CD8-positive, alpha-beta memory T cell (primary cell): Measurements from ENCODE around the gene AAGAB. TPM values are rescaled to one million over a fixed set of nuclear protein-coding genes. Genes with fewer than 3 reads are reported as not detected.
"Not testable (repeated sequence)": the region's sequence is repeated elsewhere in the genome, so short reads cannot be mapped to it uniquely, and the experiment has no call there.

Experiments used
- CTCF ChIA-PET: fragments of 350-600 bp; sonication (Branson Sonifier 250); formaldehyde crosslinking; loops from one replicate; lab custom pipeline; 2021; ENCODE audit warnings: antibody characterized with exemption; lab: Charles Lee
- POLR2A ChIA-PET: fragments of 350-600 bp; sonication (Branson Sonifier 250); formaldehyde crosslinking; loops from one replicate; lab custom pipeline; 2021; ENCODE audit warnings: antibody characterized with exemption; lab: Charles Lee
- DNase-seq, 5 donors: peaks; one replicate each; pipeline versions ENCODE4 v3.0.0 to v3.0.0-alpha.2; 2020 to 2022; ENCODE audit warnings: mixed read lengths in 1 of 5
- H3K27ac ChIP-seq: one replicate; pipeline ENCODE4 v1.7.0; 2013; ENCODE audit warnings: low read depth, mild to moderate bottlenecking, low read length, moderate library complexity
- H3K27me3 ChIP-seq: 2 replicates; pipeline ENCODE4 v1.7.0; 2013; ENCODE audit warnings: low read length, mild to moderate bottlenecking; ENCODE audit not compliant: insufficient read depth, poor library complexity, severe bottlenecking
- H3K36me3 ChIP-seq: 2 replicates; pipeline ENCODE4 v1.7.0; 2013; ENCODE audit warnings: mild to moderate bottlenecking, low read length, moderate library complexity; ENCODE audit not compliant: insufficient read depth
- H3K4me1 ChIP-seq: 2 replicates; pipeline ENCODE4 v1.7.0; 2013; ENCODE audit warnings: mild to moderate bottlenecking, low read length, moderate library complexity; ENCODE audit not compliant: insufficient read depth
- H3K4me3 ChIP-seq: 2 replicates; pipeline ENCODE4 v1.7.0; 2013; ENCODE audit warnings: mild to moderate bottlenecking, low read length
- H3K9me3 ChIP-seq: 2 replicates; pipeline ENCODE4 v1.7.0; 2013; ENCODE audit warnings: mild to moderate bottlenecking, low read length
- H3K27ac Mint-ChIP-seq, 8 donors: one replicate each; pipeline ENCODE4 v1.8.0; 2020 to 2021; ENCODE audit warnings: mixed read lengths in 8 of 8, mild to moderate bottlenecking in 6 of 8, inconsistent platforms in 3 of 8, moderate library complexity in 3 of 8
- H3K27me3 Mint-ChIP-seq, 2 donors: one replicate each; pipeline ENCODE4 v1.8.0; 2020 to 2021; ENCODE audit warnings: mixed read lengths in 2 of 2, mild to moderate bottlenecking in 1 of 2, moderate library complexity in 1 of 2
- H3K36me3 Mint-ChIP-seq, 3 donors: one replicate each; pipeline ENCODE4 v1.8.0; 2020 to 2021; ENCODE audit warnings: mixed read lengths in 3 of 3, inconsistent platforms in 1 of 3, mild to moderate bottlenecking in 1 of 3
- H3K4me1 Mint-ChIP-seq, 3 donors: one replicate each; pipeline ENCODE4 v1.8.0; 2020 to 2021; ENCODE audit warnings: mixed read lengths in 3 of 3, inconsistent platforms in 1 of 3, mild to moderate bottlenecking in 1 of 3
- H3K4me3 Mint-ChIP-seq, 7 donors: one replicate each; pipeline ENCODE4 v1.8.0; 2020 to 2021; ENCODE audit warnings: mixed read lengths in 7 of 7, mild to moderate bottlenecking in 6 of 7, moderate library complexity in 4 of 7, inconsistent platforms in 2 of 7
- H3K9me3 Mint-ChIP-seq, 5 donors: one replicate each; pipeline ENCODE4 v1.8.0; 2020 to 2022; ENCODE audit warnings: mixed read lengths in 5 of 5, mild to moderate bottlenecking in 3 of 5, moderate library complexity in 2 of 5, inconsistent platforms in 1 of 5
- polyA plus RNA-seq: library from polyadenylated mRNA; unstranded; fragments of 300-500 nt; fragmentation: Illumina TruSeq; gene quantifications from one replicate; pipeline ENCODE4 v1.2.3, GENCODE V29; 2021
- total RNA-seq, 2 experiments: library from RNA; stranded (reverse); gene quantifications; one replicate each; pipeline ENCODE4 v1.2.3, GENCODE V29; 2021

The AAGAB gene
- total RNA-seq (10 to 100 TPM; 66.6 to 76.1 TPM), polyA plus RNA-seq (53.9 TPM)

GRCh38 chr15:67254238-67255175 lies at the start of gene AAGAB, which contains the start of gene IQCH:
AAGAB (minus strand) TSS chr15:67254661; CDS start chr15:67254631, 30 bp downstream.
IQCH (plus strand) TSS chr15:67254786; CDS start chr15:67254897, 111 bp downstream.
- peak within 1 kb of the TSS; percentile 85 for H3K4me3 ChIP-seq
- no peaks in the 10 kb centered on the region for H3K27me3 Mint-ChIP-seq
- ChIA-PET CTCF (interaction anchor here (1.0 to 1.2 kb wide), 2 partner anchors 14 to 120 kb away, joined by 3 to 6 read pairs; no protein-coding TSS in a partner anchor), POLR2A (interaction anchor here (0.6 to 1.3 kb wide), 2 partner anchors 14 to 15 kb away, joined by 3 to 5 read pairs; no protein-coding TSS in a partner anchor)
- H3K4me1 ChIP-seq: peaks cover 16% of the 10 kb centered on the region
- peaks cover 39 to 56% (median 53%) of the 10 kb centered on the region in 3 donors for H3K4me1 Mint-ChIP-seq
- H3K4me3 Mint-ChIP-seq: peak within 1 kb of the TSS; percentile 93 to 99 (median 95)
- H3K27ac Mint-ChIP-seq: peak within 1 kb of the TSS; percentile 82 to 99 (median 94)
- no peaks in the 10 kb centered on the region for H3K9me3 Mint-ChIP-seq
- H3K27ac ChIP-seq: peak within 1 kb of the TSS; percentile 91
- H3K36me3 ChIP-seq: no peaks in the 10 kb centered on the region
- H3K9me3 ChIP-seq: no peaks in the 10 kb centered on the region
- peaks cover 0 to 12% (median 3%) of the 10 kb centered on the region in 3 donors for H3K36me3 Mint-ChIP-seq
- H3K27me3 ChIP-seq: no peaks in the 10 kb centered on the region
- DNase-seq: peak; percentile 93 to 98 (median 96)

GRCh38 chr15:67303490-67304363 lies 49.3 kb upstream of the AAGAB start:
- POLR2A ChIA-PET: no interaction called here
- no peaks in the 10 kb centered on the region for H3K27me3 Mint-ChIP-seq

GRCh38 chr15:67300266-67301025 lies 46.0 kb upstream of the AAGAB start:
- H3K27ac Mint-ChIP-seq: peak overlapping the region in 1 of 8 donors; percentile 24
- DNase-seq: no peak

More at GRCh38 chr15:67303490-67304363, 49.3 kb upstream of the AAGAB start:
- no peak overlapping the region for H3K27ac ChIP-seq
- Mint-ChIP-seq H3K36me3 (no peaks in the 10 kb centered on the region), H3K4me3 (no peak overlapping the region), H3K27ac (peak overlapping the region in 1 of 8 donors; percentile 29), H3K9me3 (no peaks in the 10 kb centered on the region), H3K4me1 (no peaks in the 10 kb centered on the region)
- no peaks in the 10 kb centered on the region for H3K9me3 ChIP-seq
- H3K4me3 ChIP-seq: no peak overlapping the region
- no peaks in the 10 kb centered on the region for H3K27me3 ChIP-seq
- CTCF ChIA-PET: interaction anchor here (0.7 to 3.7 kb wide), 9 partner anchors 9 to 362 kb away, joined by 3 to 42 read pairs (median 5); no protein-coding TSS in a partner anchor
- H3K4me1 ChIP-seq: no peaks in the 10 kb centered on the region
- peak in 4 of 5 donors; percentile 7 to 47 (median 37) for DNase-seq
- no peaks in the 10 kb centered on the region for H3K36me3 ChIP-seq

GRCh38 chr15:67296684-67297083 lies 42.2 kb upstream of the AAGAB start:
- POLR2A ChIA-PET: interaction anchor here (1.0 kb wide), 1 partner anchor 11 kb away, joined by 3 read pairs; no protein-coding TSS in a partner anchor

More at GRCh38 chr15:67300266-67301025, 46.0 kb upstream of the AAGAB start:
- H3K4me1 Mint-ChIP-seq: no peaks in the 10 kb centered on the region
- H3K4me3 ChIP-seq: no peak overlapping the region
- H3K27ac ChIP-seq: no peak overlapping the region
- ChIA-PET CTCF (interaction anchor here (1.0 to 2.7 kb wide), 4 partner anchors 11 to 361 kb away, joined by 3 to 17 read pairs (median 4); no protein-coding TSS in a partner anchor), POLR2A (interaction anchor here (0.6 to 0.9 kb wide), 2 partner anchors 42 to 353 kb away, joined by 3 to 6 read pairs; no protein-coding TSS in a partner anchor)
- H3K9me3 Mint-ChIP-seq: no peaks in the 10 kb centered on the region
- no peaks in the 10 kb centered on the region for H3K27me3 Mint-ChIP-seq
- no peaks in the 10 kb centered on the region for H3K4me1 ChIP-seq
- H3K4me3 Mint-ChIP-seq: no peak overlapping the region
- no peaks in the 10 kb centered on the region for H3K27me3 ChIP-seq
- no peaks in the 10 kb centered on the region for H3K9me3 ChIP-seq
- no peaks in the 10 kb centered on the region for H3K36me3 Mint-ChIP-seq
- H3K36me3 ChIP-seq: no peaks in the 10 kb centered on the region

GRCh38 chr15:67296188-67296587 lies 41.7 kb upstream of the AAGAB start:
- no peaks in the 10 kb centered on the region for H3K27me3 Mint-ChIP-seq
- no peaks in the 10 kb centered on the region for H3K4me1 Mint-ChIP-seq
- CTCF ChIA-PET: interaction anchor here (1.4 to 1.7 kb wide), 2 partner anchors 349 kb away, joined by 4 to 6 read pairs; no protein-coding TSS in a partner anchor
- Histone ChIP-seq H3K4me3 (no peak overlapping the region), H3K27me3 (no peaks in the 10 kb centered on the region), H3K9me3 (no peaks in the 10 kb centered on the region), H3K27ac (no peak overlapping the region), H3K36me3 (no peaks in the 10 kb centered on the region), H3K4me1 (no peaks in the 10 kb centered on the region)
- POLR2A ChIA-PET: no interaction called here
- H3K27ac Mint-ChIP-seq: peak overlapping the region in 2 of 8 donors; percentile 6 to 51
- no peak overlapping the region for H3K4me3 Mint-ChIP-seq
- H3K36me3 Mint-ChIP-seq: no peaks in the 10 kb centered on the region
- no peak for DNase-seq
- H3K9me3 Mint-ChIP-seq: no peaks in the 10 kb centered on the region

More at GRCh38 chr15:67296684-67297083, 42.2 kb upstream of the AAGAB start:
- H3K4me1 Mint-ChIP-seq: no peaks in the 10 kb centered on the region
- H3K36me3 Mint-ChIP-seq: no peaks in the 10 kb centered on the region
- CTCF ChIA-PET: interaction anchor here (1.7 kb wide), 1 partner anchor 350 kb away, joined by 4 read pairs; no protein-coding TSS in a partner anchor
- Histone ChIP-seq H3K4me1 (no peaks in the 10 kb centered on the region), H3K36me3 (no peaks in the 10 kb centered on the region), H3K27ac (no peak overlapping the region), H3K9me3 (no peaks in the 10 kb centered on the region), H3K4me3 (no peak overlapping the region), H3K27me3 (no peaks in the 10 kb centered on the region)
- no peaks in the 10 kb centered on the region for H3K27me3 Mint-ChIP-seq
- no peaks in the 10 kb centered on the region for H3K9me3 Mint-ChIP-seq
- H3K27ac Mint-ChIP-seq: no peak overlapping the region
- no peak for DNase-seq
- H3K4me3 Mint-ChIP-seq: no peak overlapping the region

- Histone ChIP-seq H3K36me3 (no peaks in the 10 kb centered on the region), H3K9me3 (no peaks in the 10 kb centered on the region), H3K4me3 (no peak overlapping the region), H3K4me1 (no peaks in the 10 kb centered on the region), H3K27me3 (no peaks in the 10 kb centered on the region), H3K27ac (no peak overlapping the region)
- CTCF ChIA-PET: no interaction called here
- Mint-ChIP-seq H3K27ac (no peak overlapping the region), H3K36me3 (no peaks in the 10 kb centered on the region), H3K27me3 (peaks cover 0 to 2% of the 10 kb centered on the region in 2 donors), H3K4me1 (no peaks in the 10 kb centered on the region), H3K4me3 (no peak overlapping the region), H3K9me3 (peaks cover 0 to 3% (median 2%) of the 10 kb centered on the region in 5 donors)
- no peak for DNase-seq
- POLR2A ChIA-PET: no interaction called here
Measured at GRCh38 chr15:67290319-67290718, 35.9 kb upstream of the AAGAB start.

GRCh38 chr15:67286400-67286799 lies 31.9 kb upstream of the AAGAB start:
- H3K27me3 ChIP-seq, DNase-seq, H3K27ac ChIP-seq, CTCF ChIA-PET, H3K4me3 Mint-ChIP-seq, H3K9me3 ChIP-seq, H3K36me3 ChIP-seq, H3K27ac Mint-ChIP-seq, H3K27me3 Mint-ChIP-seq, H3K9me3 Mint-ChIP-seq, H3K4me3 ChIP-seq, POLR2A ChIA-PET, H3K4me1 ChIP-seq, H3K4me1 Mint-ChIP-seq, H3K36me3 Mint-ChIP-seq: not testable (repeated sequence)
